Tibial nerve (tissue), 4 donors: Measurements from ENCODE around the gene NRCAM.

ENCODE experiments used
- EP300 ChIP-seq, 2 donors: sonication (generic); formaldehyde crosslinking; IDR thresholded peaks; one replicate each; pipeline ENCODE4 v1.6.1; 2017; ENCODE audit warnings: antibody characterized with exemption in 2 of 2, mild to moderate bottlenecking in 1 of 2
- POLR2A ChIP-seq, 2 donors: fragments of 450-650 bp; IDR thresholded peaks; one replicate each; pipeline ENCODE4 v1.6.1; 2017; ENCODE audit warnings: antibody characterized with exemption in 2 of 2, mild to moderate bottlenecking in 2 of 2, moderate library complexity in 2 of 2
- TF ChIP-seq, protein P1 (sequence below), 5 experiments: fragments of 200-600 bp in 3 of 5; fragments of 450-650 bp in 2 of 5; sonication (generic) in 3 of 5; IDR thresholded peaks; one replicate each; pipeline ENCODE4 v1.5.1; 2016 to 2019; ENCODE audit warnings: antibody characterized with exemption in 5 of 5, mild to moderate bottlenecking in 3 of 5, moderate library complexity in 2 of 5

DNA sequence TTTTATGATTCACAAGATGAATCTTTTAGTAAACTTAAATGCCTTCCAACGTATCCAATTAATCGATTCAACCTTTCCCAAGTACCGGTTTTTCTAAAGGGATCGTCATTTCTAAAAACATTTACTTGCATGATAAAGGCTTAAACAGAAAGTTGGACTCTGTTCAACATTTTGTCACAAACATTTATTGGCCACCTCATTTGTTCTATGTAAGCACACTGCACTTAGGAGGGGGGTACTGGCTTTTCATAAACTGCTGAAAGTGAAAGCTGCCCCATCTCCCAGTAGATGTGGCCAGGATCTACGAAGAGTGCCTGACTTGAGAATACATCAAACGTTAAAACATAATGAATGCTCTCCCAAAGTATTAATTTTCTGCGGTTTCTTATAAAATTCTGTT lies 288.8 kb downstream of the NRCAM start:
- TF ChIP-seq EP300 (IDR thresholded peaks at IDR 0.05) (no peak), POLR2A (IDR thresholded peaks at IDR 0.05) (no peak)
- TF ChIP-seq, protein P1, sequence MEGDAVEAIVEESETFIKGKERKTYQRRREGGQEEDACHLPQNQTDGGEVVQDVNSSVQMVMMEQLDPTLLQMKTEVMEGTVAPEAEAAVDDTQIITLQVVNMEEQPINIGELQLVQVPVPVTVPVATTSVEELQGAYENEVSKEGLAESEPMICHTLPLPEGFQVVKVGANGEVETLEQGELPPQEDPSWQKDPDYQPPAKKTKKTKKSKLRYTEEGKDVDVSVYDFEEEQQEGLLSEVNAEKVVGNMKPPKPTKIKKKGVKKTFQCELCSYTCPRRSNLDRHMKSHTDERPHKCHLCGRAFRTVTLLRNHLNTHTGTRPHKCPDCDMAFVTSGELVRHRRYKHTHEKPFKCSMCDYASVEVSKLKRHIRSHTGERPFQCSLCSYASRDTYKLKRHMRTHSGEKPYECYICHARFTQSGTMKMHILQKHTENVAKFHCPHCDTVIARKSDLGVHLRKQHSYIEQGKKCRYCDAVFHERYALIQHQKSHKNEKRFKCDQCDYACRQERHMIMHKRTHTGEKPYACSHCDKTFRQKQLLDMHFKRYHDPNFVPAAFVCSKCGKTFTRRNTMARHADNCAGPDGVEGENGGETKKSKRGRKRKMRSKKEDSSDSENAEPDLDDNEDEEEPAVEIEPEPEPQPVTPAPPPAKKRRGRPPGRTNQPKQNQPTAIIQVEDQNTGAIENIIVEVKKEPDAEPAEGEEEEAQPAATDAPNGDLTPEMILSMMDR (IDR thresholded peaks at IDR 0.05) = no peak
